IPS DF 19.7 (cell line): ENCODE results near the gene NUB1.

Experiments
- DNase-seq: peaks from one replicate; pipeline ENCODE4 v3.0.0-alpha.2; 2013; ENCODE audit warnings: low read depth, low spot score

NUB1 gene

GRCh38 chr7:151376218-151376902, 34.7 kb downstream of the NUB1 start:
- no peak for DNase-seq

DNA sequence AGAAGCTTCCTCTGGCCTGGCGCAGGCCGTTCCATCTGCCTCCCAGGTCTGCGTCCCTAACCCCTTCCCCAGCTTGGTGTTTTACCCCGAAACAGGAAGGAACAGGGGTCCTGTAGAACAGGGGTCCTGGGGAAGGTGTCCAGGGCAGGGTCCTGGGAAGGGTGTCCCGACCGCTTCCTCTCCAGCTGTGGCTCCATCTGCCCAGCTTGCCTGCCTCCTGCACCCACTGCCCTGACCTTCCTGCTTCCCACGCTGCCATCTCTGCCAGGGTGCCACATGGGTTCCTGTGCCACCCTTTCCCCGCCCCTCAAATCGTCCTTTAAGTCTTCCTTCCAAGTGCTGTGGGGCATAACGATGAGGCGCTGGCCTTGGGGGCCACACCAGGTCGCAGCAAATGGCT, 35.8 kb downstream of the NUB1 start:
- DNase-seq, result no peak

DNA sequence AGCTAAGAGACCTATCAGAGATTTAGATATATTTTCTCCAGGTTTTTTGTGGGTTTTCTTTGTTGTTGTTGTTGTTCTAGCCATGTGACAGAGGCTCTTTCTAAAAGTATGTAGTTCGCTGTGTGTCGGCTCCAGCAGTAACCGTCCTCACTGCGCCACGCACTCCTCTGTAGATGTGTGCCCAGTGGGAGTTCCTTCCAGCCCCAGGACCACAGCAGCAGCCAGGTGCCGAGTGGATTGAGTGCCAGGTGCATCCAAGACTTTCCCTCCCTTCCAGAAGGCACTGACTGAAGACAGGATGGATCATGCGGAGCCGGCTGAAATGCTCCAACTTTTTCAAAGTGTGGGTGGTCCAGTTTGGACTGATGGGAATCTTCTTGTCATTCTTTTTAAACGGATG, 36.4 kb downstream of the NUB1 start:
- no peak for DNase-seq

DNA sequence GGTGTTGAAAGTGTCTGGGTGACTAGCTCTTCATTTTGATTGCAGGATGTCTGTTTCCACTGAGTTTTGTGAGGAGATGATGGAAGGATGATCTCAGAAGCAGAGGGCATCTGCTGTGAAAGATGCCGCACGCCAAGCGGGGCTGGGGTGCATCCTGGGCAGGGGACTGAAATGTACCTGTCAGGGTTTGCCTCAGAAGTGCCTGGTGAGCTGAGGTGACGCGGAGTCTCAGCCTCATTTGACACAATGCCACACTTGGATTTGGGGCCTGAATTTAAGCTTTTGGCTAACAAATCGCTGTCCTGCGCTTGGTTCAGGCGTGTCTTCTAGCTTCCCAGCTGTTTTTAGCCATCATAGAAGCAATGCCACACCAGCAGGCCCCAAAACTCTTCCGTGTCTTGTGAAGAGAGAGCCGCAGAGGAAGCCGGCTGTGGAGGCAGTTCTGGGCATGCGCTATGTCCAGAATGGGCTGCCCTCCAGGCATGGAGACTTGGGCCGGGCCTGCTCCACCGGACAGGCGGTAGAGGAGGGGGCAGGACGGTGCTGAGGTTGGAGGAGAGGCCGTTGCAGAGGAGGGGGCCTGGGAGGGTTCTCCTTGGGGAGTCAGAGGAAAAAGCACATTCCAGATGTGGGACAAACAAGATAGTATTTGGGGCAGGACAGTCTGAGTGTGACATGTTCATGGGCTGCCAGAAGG, 37.0 kb downstream of the NUB1 start:
- no peak for DNase-seq

DNA sequence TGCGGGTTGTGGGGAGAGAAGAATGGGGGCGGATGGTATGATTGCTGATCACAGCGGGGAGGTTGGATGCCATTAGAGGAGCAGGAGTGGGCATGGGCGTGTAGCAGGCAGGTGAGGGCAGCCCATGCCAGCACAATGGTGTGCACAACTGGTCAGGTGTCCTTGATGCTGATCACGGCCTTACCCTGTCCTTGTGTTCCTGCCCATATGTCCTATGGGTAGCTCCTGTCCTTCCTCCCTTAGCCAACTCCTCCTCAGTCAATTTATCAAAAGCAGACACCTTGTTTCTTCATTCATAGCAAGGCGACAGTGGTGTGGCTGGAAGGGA, 37.5 kb downstream of the NUB1 start:
- no peak for DNase-seq

DNA sequence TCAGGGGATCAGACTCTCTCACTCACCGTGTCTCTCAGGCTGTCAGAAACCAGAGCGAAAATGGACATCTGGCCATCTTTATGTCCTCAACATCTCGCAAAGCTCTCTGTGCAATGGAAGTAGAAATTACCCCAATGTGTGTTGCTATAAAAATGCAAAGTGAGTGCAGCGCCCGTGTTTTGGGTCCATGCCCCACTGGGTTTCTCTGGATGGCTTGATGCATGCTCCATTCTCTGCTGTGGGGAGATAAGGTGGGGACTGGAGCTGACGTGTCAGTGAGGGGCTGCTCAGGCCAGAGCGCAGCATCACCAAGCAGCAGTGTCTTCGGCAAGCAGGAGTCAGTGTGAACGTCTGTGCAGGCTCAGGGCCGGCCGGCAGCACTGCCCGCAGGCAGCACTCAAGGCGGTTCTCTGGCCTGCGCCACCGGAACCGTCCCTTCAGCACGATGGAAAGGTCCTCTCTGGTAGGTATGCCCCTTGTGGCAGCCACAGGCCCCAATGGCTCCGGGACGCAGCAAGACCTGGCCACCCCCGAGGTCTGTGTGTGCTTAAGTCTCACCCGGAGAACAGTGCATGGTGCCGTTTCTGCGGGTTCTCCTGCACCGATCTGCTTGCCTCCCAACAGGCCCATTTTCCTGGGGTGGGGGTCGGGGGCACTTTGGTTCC, 38.1 kb downstream of the NUB1 start:
- DNase-seq, result no peak

DNA sequence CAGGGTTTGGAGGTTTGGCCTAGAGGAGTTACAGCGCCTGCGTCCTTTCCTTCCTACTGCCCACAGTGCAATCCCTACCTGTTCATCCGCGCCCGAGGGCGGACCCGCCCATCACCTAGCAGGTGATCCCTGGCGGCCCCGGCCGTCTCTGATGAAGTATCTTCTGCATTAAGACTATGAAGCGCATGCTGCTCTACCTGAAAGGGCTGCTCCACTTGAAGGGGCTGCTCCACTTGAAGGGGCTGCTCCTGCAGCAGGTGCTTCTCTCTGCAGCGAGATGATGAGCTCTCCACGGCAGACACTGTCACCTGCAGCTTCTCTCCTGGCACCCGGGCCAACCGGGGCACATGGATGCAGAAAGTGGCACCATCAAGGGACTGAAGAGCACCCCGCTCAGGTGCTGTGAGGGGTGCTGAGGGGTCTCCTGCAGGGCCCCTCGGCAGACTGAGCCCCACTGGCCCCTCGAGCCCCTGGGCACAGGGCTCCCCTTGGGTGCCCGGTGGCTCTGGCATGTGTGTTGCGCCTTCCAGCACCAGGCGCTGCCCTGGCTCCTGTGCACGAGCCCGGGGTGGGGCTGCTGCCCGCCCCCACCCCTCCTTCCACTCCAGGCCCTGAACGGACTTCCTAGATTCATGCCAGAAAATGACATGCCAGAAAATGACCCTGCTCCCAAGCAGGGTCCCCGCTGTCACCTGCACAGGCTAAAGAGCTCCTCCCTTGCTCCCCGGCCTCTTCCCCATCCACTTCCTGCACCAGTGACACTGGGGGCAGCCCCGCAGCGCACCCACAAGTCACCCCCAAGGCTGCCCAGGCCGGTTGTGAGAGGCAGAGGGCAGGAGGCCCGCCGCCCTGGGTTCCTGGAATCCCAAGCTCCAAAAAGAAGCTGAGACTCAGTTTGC, 38.8 kb downstream of the NUB1 start:
- no peak for DNase-seq

- no peak for DNase-seq
Measured at GRCh38 chr7:151381098-151381347, 39.4 kb downstream of the NUB1 start.

DNA sequence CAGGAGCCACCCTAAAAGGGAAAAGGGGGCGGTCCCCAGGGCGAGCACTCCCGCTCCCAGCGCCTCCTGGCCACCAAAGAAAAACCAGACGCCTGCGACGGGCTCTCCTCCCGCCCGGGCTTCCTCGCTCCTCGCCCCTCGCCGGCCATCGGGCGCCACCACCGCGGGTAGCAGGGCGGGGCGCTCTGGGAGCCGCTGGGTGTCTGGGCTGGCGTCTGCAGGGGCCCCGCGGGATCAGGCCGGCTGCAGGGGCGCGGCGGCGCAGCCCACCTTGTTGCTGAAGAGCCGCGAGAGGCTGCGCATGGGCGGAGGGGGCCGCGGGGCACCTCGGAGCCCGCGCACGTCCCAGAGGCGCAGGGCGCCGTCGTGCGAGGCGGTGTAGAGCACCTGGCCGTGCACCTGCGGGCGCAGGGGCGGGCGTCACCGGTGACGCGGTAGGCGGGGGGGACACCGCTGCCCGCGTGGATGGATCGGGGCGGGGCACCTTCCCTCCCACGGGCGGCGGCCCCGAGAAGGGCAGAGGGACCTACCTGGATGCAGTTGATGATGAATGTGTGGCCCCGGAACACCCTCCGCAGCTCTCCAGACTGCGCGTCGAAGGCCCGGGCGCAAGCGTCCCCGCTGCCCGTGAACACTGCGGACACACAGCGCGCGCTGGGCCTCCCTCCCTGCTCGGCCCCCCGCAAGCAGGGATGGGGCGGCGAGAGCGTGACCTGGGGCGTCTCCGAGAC, 39.9 kb downstream of the NUB1 start:
- no peak for DNase-seq

GRCh38 chr7:151382079-151382885, 40.7 kb downstream of the NUB1 start:
- DNase-seq, result no peak

DNA sequence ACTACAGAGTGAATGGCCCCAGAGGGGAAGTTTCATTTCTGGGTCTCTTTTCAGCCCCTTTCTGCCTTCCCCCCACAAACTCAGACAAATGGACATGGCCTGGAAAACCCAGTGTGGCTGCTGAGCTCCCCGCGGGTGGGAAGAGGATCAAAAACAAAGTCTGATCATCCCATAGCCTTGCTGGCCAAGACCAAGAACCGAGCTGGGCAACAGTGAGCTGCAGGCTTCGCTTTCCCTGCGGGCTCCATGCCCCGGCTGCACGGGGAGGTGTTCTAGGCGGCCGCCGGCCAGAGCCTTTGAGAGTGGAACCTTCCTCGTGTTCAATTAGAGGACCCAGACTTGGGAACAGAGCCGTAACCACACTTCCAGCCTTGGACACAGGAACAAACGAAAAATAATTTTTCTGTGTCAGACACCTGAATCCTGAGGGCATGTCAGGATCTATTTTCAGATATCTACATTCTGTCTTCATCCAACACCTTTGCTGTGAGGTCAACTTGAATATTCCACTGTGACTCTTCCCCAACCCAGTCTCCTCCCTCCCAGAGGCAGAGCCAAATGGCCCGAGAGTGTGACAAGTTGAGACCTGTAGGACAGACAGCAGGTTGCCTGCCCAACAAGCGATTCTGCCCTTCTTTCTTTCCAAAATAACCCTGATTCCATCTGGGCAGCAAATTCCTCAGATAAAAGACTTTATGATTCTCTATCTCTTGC, 42.2 kb downstream of the NUB1 start:
- no peak for DNase-seq

GRCh38 chr7:151384352-151384697, 42.7 kb downstream of the NUB1 start:
- no peak for DNase-seq

DNA sequence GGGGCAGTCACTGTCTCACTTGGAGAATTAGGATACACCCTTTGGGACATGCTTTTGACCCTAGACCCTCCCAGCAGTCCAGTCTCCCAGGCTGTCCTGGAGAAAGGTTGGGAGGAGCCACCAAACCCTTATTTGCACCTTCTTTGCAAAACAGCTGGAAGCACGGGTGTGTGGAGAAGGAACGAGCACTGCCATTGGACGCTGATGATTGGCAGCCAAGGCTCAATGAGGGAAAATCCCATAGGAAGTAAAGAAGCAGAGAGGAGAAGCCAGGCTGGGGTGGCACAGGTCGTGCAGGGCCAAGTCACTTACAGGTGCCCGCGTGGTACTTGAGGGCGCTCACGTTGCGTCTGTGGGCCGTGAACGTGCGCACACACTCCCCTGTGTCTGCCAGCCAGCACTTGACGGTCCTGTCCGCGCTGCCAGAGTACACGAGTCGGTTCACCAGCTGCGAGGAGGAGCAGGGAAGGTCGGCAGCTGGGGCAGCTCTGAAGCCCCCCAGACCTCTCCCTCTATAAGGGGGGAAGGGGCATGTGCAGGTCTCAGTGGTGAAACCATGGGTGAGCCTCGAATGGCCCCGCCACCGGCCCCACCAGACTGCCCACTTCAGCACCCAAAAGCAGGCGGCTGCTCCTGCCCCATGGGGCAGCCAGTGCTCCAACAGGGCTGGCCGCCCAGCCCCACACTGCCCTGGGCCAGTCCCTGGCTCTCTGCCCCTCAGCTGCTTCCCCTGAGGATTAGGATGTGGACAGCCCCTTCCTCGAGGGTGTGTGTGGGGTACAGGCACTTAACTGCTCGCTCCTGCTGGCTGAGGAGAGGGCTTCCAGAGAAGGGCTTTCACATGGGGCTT, 43.4 kb downstream of the NUB1 start:
- DNase-seq, result no peak

DNA sequence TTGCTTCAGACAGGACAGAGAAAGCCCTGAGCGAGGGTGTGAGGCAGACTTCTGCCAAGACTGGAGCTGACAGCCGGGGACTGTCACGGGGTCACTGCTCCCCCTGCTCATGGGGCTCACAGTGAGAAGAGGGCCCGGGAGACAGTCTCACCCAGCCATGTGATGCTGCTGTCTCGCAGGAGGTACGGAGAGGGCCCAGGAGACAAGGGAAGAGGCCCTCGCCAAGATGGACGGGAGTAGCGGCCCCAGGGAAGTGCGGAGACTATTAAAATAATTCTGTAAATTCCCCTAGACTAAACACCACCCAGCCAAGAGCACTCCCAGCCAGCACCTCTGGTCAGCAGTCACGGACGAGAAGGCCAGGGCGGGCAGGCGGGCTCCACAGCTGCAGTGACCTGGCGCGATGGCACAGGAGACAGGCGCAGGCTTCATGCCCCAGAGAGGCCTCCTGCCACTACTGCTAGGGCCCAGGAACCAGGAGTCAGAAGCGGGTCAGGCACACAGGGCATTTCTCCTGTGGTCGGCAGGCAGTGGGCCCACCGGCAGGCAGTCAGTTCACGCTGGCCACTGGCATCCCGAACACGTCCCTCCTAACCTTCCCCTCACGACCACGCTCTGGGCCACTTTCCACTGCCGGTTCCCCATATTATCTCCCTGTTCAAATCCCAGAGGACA, 44.2 kb downstream of the NUB1 start:
- DNase-seq, result no peak

DNA sequence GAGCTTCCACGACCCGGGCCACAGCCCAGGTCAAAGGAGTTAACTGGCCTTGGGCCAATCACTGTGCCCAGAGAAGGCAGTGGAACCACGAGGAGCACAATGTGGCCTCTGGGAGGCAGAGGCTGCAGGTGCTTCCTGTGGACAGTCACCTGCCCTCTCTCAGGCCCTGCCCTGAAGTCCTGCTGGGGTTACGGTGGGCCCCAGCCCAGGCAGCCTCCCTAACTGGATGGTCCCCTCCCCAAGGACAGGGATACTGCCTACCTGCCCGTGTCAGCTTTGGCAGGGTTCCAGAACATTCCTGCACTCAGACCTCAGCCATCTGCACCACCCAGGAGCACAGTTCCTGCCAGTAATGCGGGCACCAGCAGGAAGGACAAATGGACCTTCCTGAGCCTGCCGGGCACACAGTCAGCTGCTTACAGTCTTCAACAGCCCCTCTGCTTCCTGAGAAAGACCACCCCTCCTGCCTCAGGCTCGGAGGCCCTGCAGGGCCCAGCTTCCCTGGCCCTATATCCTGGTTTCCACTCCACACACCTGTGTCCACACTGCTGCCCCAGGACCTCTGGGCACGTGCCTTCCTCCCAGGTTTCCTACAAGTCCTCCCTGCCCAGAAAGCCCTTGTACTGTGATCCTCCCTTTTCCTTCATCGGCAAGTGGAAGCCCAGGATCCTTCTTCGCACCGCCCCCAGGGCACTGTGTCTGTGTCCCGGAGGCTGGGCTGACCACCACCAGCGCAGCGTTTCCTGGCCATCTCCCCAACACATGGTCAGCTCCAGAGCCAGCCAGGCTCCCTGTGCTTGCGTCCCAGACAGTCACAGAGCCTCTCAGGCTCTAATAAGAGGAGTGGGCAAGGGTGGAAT, 44.9 kb downstream of the NUB1 start:
- no peak for DNase-seq

- DNase-seq, result no peak
Measured at GRCh38 chr7:151387161-151388006, 45.8 kb downstream of the NUB1 start.

- DNase-seq, result no peak
Measured at GRCh38 chr7:151388007-151388297, 46.3 kb downstream of the NUB1 start.
